RWPE2 (cell line): ENCODE measurements around the gene TRIO.

Source experiments
- ATAC-seq: fragments of 200-7000 bp; cut with Tn5 transposase; 3 replicates; pipeline ENCODE4 v1.9.1; 2021; ENCODE audit warnings: low read depth
- DNase-seq: peaks from one replicate; pipeline ENCODE4 v3.0.0-alpha.2; 2020; ENCODE audit warnings: low spot score
- H3K27ac ChIP-seq: fragments of 450-650 bp; 2 replicates; pipeline ENCODE4 v1.5.1; 2017; ENCODE audit warnings: mild to moderate bottlenecking; ENCODE audit not compliant: poor library complexity, severe bottlenecking
- H3K27me3 ChIP-seq: fragments of 250-450 bp; sonication (Bioruptor Pico); 2 replicates; pipeline ENCODE4 v1.5.1; 2021; ENCODE audit warnings: mild to moderate bottlenecking, moderate library complexity; ENCODE audit not compliant: insufficient read depth, poor library complexity, severe bottlenecking
- H3K36me3 ChIP-seq: fragments of 250-450 bp; sonication (Bioruptor Pico); 2 replicates; pipeline ENCODE4 v1.5.1; 2020; ENCODE audit warnings: low read depth, mild to moderate bottlenecking, moderate library complexity
- H3K4me1 ChIP-seq: fragments of 250-450 bp; sonication (Bioruptor Pico); 2 replicates; pipeline ENCODE4 v1.5.1; 2021; ENCODE audit warnings: mild to moderate bottlenecking, moderate library complexity; ENCODE audit not compliant: insufficient read depth, poor library complexity, severe bottlenecking
- H3K4me3 ChIP-seq: fragments of 250-450 bp; sonication (Bioruptor Pico); 2 replicates; pipeline ENCODE4 v1.5.1; 2021; ENCODE audit warnings: mild to moderate bottlenecking, moderate library complexity; ENCODE audit not compliant: severe bottlenecking
- H3K9me3 ChIP-seq: fragments of 250-450 bp; sonication (Bioruptor Pico); 2 replicates; pipeline ENCODE4 v1.5.1; 2021; ENCODE audit warnings: mild to moderate bottlenecking, moderate library complexity; ENCODE audit not compliant: severe bottlenecking
- TF ChIP-seq, protein P1 (sequence below): fragments of 450-650 bp; IDR thresholded peaks from one replicate; pipeline ENCODE4 v1.5.1; 2017; ENCODE audit warnings: mild to moderate bottlenecking, moderate library complexity; ENCODE audit not compliant: poor library complexity, severe bottlenecking

Gene TRIO

DNA sequence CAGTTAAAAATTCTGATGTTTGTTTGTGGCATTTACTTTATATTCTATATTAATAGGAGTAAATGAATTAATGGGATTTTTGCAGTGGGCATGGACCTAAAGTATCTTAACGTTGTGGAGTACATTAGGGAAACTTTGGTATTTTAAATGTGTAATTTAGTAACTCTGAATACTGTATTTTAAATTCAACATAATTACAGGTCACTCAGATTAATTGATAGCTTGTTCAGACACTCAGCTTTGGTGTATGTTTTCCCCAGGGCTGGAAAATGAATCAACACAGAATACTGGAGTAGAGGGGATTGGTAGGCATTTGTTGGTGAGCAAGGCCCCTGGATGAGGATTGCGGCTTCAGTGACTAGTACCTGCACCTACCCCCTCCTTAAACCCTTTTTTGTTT lies 117.5 kb downstream of the TRIO start:
- DNase-seq: no peak
- Histone ChIP-seq H3K27ac (peak overlapping the region; percentile 97), H3K4me1 (peaks cover 65% of the 10 kb centered on the region), H3K9me3 (peaks cover 5% of the 10 kb centered on the region), H3K4me3 (no peak overlapping the region), H3K36me3 (peaks cover 6% of the 10 kb centered on the region), H3K27me3 (no peaks in the 10 kb centered on the region)
- TF ChIP-seq, protein P1, sequence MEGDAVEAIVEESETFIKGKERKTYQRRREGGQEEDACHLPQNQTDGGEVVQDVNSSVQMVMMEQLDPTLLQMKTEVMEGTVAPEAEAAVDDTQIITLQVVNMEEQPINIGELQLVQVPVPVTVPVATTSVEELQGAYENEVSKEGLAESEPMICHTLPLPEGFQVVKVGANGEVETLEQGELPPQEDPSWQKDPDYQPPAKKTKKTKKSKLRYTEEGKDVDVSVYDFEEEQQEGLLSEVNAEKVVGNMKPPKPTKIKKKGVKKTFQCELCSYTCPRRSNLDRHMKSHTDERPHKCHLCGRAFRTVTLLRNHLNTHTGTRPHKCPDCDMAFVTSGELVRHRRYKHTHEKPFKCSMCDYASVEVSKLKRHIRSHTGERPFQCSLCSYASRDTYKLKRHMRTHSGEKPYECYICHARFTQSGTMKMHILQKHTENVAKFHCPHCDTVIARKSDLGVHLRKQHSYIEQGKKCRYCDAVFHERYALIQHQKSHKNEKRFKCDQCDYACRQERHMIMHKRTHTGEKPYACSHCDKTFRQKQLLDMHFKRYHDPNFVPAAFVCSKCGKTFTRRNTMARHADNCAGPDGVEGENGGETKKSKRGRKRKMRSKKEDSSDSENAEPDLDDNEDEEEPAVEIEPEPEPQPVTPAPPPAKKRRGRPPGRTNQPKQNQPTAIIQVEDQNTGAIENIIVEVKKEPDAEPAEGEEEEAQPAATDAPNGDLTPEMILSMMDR: no peak
- no peak for ATAC-seq

DNA sequence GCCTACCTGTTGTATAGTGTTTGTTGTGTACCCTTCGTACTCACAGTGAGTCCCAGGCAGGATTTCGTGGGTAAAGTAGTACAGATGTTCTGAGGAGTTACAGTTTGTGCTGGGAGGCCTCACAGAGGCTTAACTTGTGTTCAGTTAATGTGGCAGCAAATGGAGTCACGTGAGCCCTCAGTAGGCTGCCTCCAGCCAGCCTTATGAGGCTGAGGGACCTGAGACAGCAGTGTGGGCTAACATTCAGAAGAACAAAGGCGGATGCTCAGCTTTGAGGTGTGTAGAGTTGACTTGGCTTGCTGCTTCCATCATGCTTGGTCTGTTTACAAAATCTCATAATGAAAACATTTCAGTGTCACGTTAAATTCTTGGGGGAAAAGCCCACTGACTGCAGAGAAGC lies 118.1 kb downstream of the TRIO start:
- peaks cover 65% of the 10 kb centered on the region for H3K4me1 ChIP-seq
- H3K4me3 ChIP-seq: no peak overlapping the region
- H3K9me3 ChIP-seq: no peaks in the 10 kb centered on the region
- ATAC-seq: no peak
- H3K27ac ChIP-seq: peak overlapping the region; percentile 97
- H3K36me3 ChIP-seq: no peaks in the 10 kb centered on the region; the same call in 1 of the 2 replicates
- TF ChIP-seq, protein P1: no peak
- H3K27me3 ChIP-seq: no peaks in the 10 kb centered on the region
- DNase-seq: no peak

DNA sequence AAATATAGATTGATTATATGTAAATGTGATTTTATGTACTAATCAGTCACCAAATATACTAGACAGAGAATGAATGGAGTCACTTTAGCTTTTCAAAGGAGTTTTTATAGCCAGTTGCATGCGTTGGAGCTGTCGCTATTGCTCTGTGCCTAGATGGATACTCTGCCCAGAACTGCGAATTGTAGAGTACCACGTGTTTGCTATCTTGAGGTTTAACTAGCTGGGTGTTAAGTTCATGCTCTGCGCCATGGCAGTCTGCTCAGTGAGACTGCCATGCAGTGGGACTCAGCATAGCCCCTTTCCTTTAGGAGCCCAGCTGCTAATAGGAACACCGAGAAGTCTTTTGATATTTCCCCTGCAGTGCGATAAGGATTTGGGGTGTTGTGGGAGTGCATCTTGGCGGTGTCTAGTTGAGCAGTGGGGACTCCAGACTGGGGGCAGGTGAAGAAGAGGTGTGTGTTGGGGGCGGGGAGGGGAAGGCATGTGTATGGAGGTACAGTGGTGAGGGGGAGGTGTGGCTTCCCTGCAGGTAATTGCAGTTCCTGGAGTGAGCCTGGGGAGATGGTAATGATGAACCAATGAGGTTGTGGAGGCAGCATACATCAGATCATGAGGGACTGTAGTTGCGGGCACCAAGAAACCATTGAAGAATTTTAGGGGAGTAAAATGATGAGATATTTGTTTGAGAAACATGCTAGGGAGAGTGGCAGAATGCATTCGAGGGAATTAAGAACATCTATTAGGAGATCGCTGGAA lies 118.9 kb downstream of the TRIO start:
- no peak for ATAC-seq
- H3K27ac ChIP-seq: peak overlapping the region; percentile 97
- H3K36me3 ChIP-seq: no peaks in the 10 kb centered on the region
- no peaks in the 10 kb centered on the region for H3K9me3 ChIP-seq
- TF ChIP-seq, protein P1: no peak
- peaks cover 65% of the 10 kb centered on the region for H3K4me1 ChIP-seq
- no peaks in the 10 kb centered on the region for H3K27me3 ChIP-seq
- no peak for DNase-seq
- no peak overlapping the region for H3K4me3 ChIP-seq

DNA sequence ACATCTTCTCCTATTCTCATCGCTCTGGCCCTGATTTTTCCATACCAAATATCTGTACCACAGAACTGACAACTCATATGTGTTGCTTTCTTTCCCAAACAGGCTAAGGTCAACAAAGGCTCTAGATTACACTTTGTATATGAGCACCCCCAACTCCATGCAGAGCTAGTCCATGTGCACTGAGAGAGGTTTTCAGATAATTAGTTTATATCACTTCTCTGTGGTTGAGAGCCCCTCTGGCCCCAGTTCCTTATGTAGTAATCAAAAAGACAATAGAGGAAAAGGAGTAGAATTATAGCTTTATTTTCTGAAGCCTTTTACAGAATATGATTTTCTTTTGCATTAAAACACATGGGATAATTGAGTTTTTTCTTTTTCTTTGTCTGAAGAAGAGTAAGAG lies 120.0 kb downstream of the TRIO start:
- Histone ChIP-seq H3K27me3 (no peaks in the 10 kb centered on the region), H3K4me3 (no peak overlapping the region), H3K27ac (peak overlapping the region; percentile 97), H3K4me1 (peaks cover 66% of the 10 kb centered on the region), H3K36me3 (no peaks in the 10 kb centered on the region), H3K9me3 (no peaks in the 10 kb centered on the region)
- ATAC-seq: no peak
- TF ChIP-seq, protein P1: no peak
- no peak for DNase-seq

DNA sequence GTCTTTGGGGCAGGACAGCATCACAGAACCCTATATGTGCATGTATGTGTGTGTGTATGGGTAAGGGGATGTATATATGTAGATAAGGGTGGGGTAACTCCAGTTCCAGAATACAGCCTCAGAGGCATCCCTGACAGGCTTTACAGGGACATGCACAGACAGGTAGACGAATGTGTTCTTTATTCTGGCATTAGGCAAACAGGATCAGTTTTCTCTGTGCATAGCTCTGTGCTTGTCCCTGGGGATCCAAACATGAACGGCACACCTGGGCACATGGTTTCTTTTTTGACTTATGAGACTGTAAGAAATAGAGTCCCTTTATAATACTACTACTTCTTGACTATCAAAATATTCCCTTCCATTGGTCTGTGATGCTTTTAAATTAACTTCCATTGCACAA lies 120.6 kb downstream of the TRIO start:
- Histone ChIP-seq H3K9me3 (no peaks in the 10 kb centered on the region), H3K36me3 (no peaks in the 10 kb centered on the region), H3K27me3 (no peaks in the 10 kb centered on the region), H3K4me1 (peaks cover 71% of the 10 kb centered on the region), H3K4me3 (no peak overlapping the region), H3K27ac (peak overlapping the region; percentile 97)
- peak; percentile 53 for ATAC-seq
- no peak for DNase-seq
- TF ChIP-seq, protein P1: no peak
